Fibroblast of lung (primary cell): ENCODE results near the gene PACSIN2. TPM values are rescaled to one million over a fixed set of nuclear protein-coding genes. Genes with fewer than 3 reads are reported as not detected.

ENCODE experiments used
- DNase-seq, 2 donors: peaks; one replicate each; pipeline versions ENCODE4 v3.0.0 to v3.0.0-alpha.2; 2010; ENCODE audit warnings: low read depth in 2 of 2
- H2AFZ ChIP-seq: 2 replicates; pipeline ENCODE4 v1.5.1; 2012; ENCODE audit warnings: low read length, control low read depth, inconsistent platforms
- H3K27ac ChIP-seq: 2 replicates; pipeline ENCODE4 v1.5.1; 2011; ENCODE audit warnings: low read length, control low read depth; ENCODE audit not compliant: insufficient read depth
- H3K27me3 ChIP-seq: 2 replicates; pipeline ENCODE4 v1.5.1; 2011; ENCODE audit warnings: mild to moderate bottlenecking, low read length; ENCODE audit not compliant: control insufficient read depth, insufficient read depth
- H3K36me3 ChIP-seq: 2 replicates; pipeline ENCODE4 v1.5.1; 2011; ENCODE audit warnings: low read length; ENCODE audit not compliant: control insufficient read depth, insufficient read depth
- H3K4me1 ChIP-seq: 2 replicates; pipeline ENCODE4 v1.5.1; 2011; ENCODE audit warnings: low read length; ENCODE audit not compliant: control insufficient read depth, insufficient read depth; ENCODE audit errors: extremely low read depth
- H3K4me2 ChIP-seq: 2 replicates; pipeline ENCODE4 v1.5.1; 2011; ENCODE audit warnings: low read length, control low read depth; ENCODE audit not compliant: insufficient read depth; ENCODE audit errors: extremely low read depth
- H3K4me3 ChIP-seq, 4 experiments: fragments of 200-600 bp in 1 of 4; sonication (generic) in 1 of 4; replicated peaks in 1 of 4; 2 replicates each; pipeline ENCODE4 v1.5.1; 2011 to 2016; ENCODE audit warnings: low read length in 4 of 4, low read depth in 3 of 4, mild to moderate bottlenecking in 3 of 4, control low read depth in 2 of 4, inconsistent platforms in 1 of 4, mixed read lengths in 1 of 4; ENCODE audit not compliant: insufficient read depth in 1 of 4; ENCODE audit errors: control extremely low read depth in 1 of 4
- H3K79me2 ChIP-seq: 2 replicates; pipeline ENCODE4 v1.5.1; 2012; ENCODE audit warnings: mild to moderate bottlenecking, low read length, inconsistent platforms; ENCODE audit not compliant: control insufficient read depth, insufficient read depth
- H3K9ac ChIP-seq: 2 replicates; pipeline ENCODE4 v1.5.1; 2011; ENCODE audit warnings: mild to moderate bottlenecking, low read length, control low read depth; ENCODE audit not compliant: insufficient read depth
- H3K9me3 ChIP-seq: 2 replicates; pipeline ENCODE4 v1.5.1; 2012; ENCODE audit warnings: low read depth, low read length; ENCODE audit not compliant: control insufficient read depth, insufficient read depth
- H4K20me1 ChIP-seq: 2 replicates; pipeline ENCODE4 v1.5.1; 2011; ENCODE audit warnings: low read length; ENCODE audit not compliant: control insufficient read depth, insufficient read depth; ENCODE audit errors: extremely low read depth
- CTCF ChIP-seq, 2 donors: IDR thresholded peaks in 1 of 2; conservative IDR thresholded peaks in 1 of 2; 1 replicate in 1 of 2; 2 replicates in 1 of 2; pipeline ENCODE4 v1.5.1; 2011 to 2012; ENCODE audit warnings: low read length in 2 of 2, control low read depth in 1 of 2, inconsistent platforms in 1 of 2, low read depth in 1 of 2, mild to moderate bottlenecking in 1 of 2
- EZH2 ChIP-seq: IDR thresholded peaks from 2 replicates; pipeline ENCODE4 v1.5.1; 2012; ENCODE audit warnings: low read length, control low read depth, mild to moderate bottlenecking; ENCODE audit errors: missing control alignments
- polyA plus RNA-seq, 2 donors: library from polyadenylated mRNA; depleted of rRNA in 1 of 2; stranded (reverse) in 1 of 2; unstranded in 1 of 2; fragments of >200 nt; gene quantifications; 2 replicates each; pipeline ENCODE4 v1.2.1, GENCODE V29; 2011 to 2012; ENCODE audit warnings: missing spikeins in 1 of 2
- total RNA-seq: library from RNA; depleted of rRNA; stranded (reverse); fragments of >200 nt; gene quantifications from 2 replicates; pipeline ENCODE4 v1.2.1, GENCODE V29; 2014

Gene PACSIN2
- total and polyA plus RNA-seq, 2 donors (not counting 1 experiment from before 2014, with no cell fraction given) = 30.1 to 41.4 TPM

- H2AFZ ChIP-seq = no peak overlapping the region
- H3K27me3 ChIP-seq = no peaks in the 10 kb centered on the region
- DNase-seq = no peak
- no peak overlapping the region for H3K4me3 ChIP-seq
- H3K36me3 ChIP-seq = no peaks in the 10 kb centered on the region
- no peak overlapping the region for H3K4me2 ChIP-seq
- no peaks in the 10 kb centered on the region for H3K79me2 ChIP-seq
- H3K9ac ChIP-seq = no peak overlapping the region
- H3K4me1 ChIP-seq = no peaks in the 10 kb centered on the region
- no peaks in the 10 kb centered on the region for H3K9me3 ChIP-seq
- no peak overlapping the region for H3K27ac ChIP-seq
- H4K20me1 ChIP-seq = no peaks in the 10 kb centered on the region
- TF ChIP-seq CTCF (conservative IDR thresholded peaks at IDR 0.05 in 1 of 2, IDR thresholded peaks at IDR 0.05 in 1 of 2; ENCODE audit: low read depth in 1 of 2, low read length in 2 of 2) = peak in 1 of 2 donors; percentile 19
- TF ChIP-seq EZH2 = no peak
Measured at GRCh38 chr22:43053176-43053575, 38.2 kb upstream of the PACSIN2 start.

- Histone ChIP-seq H3K4me2 (no peak overlapping the region), H3K27me3 (no peaks in the 10 kb centered on the region), H3K27ac (no peak overlapping the region), H3K79me2 (no peaks in the 10 kb centered on the region), H2AFZ (no peak overlapping the region), H4K20me1 (no peaks in the 10 kb centered on the region), H3K4me1 (no peaks in the 10 kb centered on the region), H3K36me3 (no peaks in the 10 kb centered on the region), H3K9ac (no peak overlapping the region), H3K4me3 (no peak overlapping the region), H3K9me3 (no peaks in the 10 kb centered on the region)
- no peak for DNase-seq
- TF ChIP-seq CTCF (conservative IDR thresholded peaks at IDR 0.05 in 1 of 2, IDR thresholded peaks at IDR 0.05 in 1 of 2; ENCODE audit: low read depth in 1 of 2, low read length in 2 of 2) (no peak), EZH2 (no peak)
Measured at GRCh38 chr22:43050995-43051394, 36.0 kb upstream of the PACSIN2 start.

GRCh38 chr22:43047605-43048004, 32.7 kb upstream of the PACSIN2 start:
- H2AFZ ChIP-seq = no peak overlapping the region
- TF ChIP-seq CTCF (conservative IDR thresholded peaks at IDR 0.05 in 1 of 2, IDR thresholded peaks at IDR 0.05 in 1 of 2; ENCODE audit: low read depth in 1 of 2, low read length in 2 of 2) = no peak
- no peak for TF ChIP-seq EZH2
- no peak overlapping the region for H3K27ac ChIP-seq
- no peak overlapping the region for H3K4me2 ChIP-seq
- H3K79me2 ChIP-seq = no peaks in the 10 kb centered on the region
- H3K4me1 ChIP-seq = no peaks in the 10 kb centered on the region
- H3K9me3 ChIP-seq = no peaks in the 10 kb centered on the region
- no peaks in the 10 kb centered on the region for H4K20me1 ChIP-seq
- no peak overlapping the region for H3K4me3 ChIP-seq
- DNase-seq = no peak
- no peaks in the 10 kb centered on the region for H3K27me3 ChIP-seq
- H3K9ac ChIP-seq = no peak overlapping the region
- H3K36me3 ChIP-seq = no peaks in the 10 kb centered on the region
